GM23338 (cell line): ENCODE results near the gene TRMT2A. TPM values are rescaled to one million over a fixed set of nuclear protein-coding genes. Genes with fewer than 3 reads are reported as not detected.

Source experiments
- ATAC-seq: fragments of 200-7000 bp; cut with Tn5 transposase; 3 replicates; pipeline ENCODE4 v1.9.1; 2020
- DNase-seq: peaks from one replicate; pipeline ENCODE4 v3.0.0-alpha.2; 2015; ENCODE audit warnings: low spot score
- H2AFZ ChIP-seq: fragments of 200-600 bp; sonication (generic); 2 replicates; pipeline ENCODE4 v1.8.0; 2016; ENCODE audit warnings: antibody characterized with exemption, mild to moderate bottlenecking, moderate library complexity
- H3F3A ChIP-seq: fragments of 200-600 bp; sonication (generic); replicated peaks from 2 replicates; pipeline ENCODE4 v1.8.0; 2017; ENCODE audit warnings: antibody characterized with exemption, mixed run types, low read depth
- H3K27ac ChIP-seq: fragments of 200-600 bp; sonication (generic); 2 replicates; pipeline ENCODE4 v1.6.1; 2016; ENCODE audit warnings: low read depth
- H3K27me3 ChIP-seq: fragments of 200-600 bp; sonication (generic); 2 replicates; pipeline ENCODE4 v1.8.0; 2016; ENCODE audit warnings: mild to moderate bottlenecking, mixed run types, moderate library complexity; ENCODE audit not compliant: insufficient read depth
- H3K36me3 ChIP-seq: fragments of 200-600 bp; sonication (generic); 2 replicates; pipeline ENCODE4 v1.8.0; 2016; ENCODE audit warnings: mild to moderate bottlenecking; ENCODE audit not compliant: insufficient read depth
- H3K4me1 ChIP-seq: fragments of 200-600 bp; sonication (generic); 2 replicates; pipeline ENCODE4 v1.8.0; 2016; ENCODE audit warnings: mild to moderate bottlenecking, moderate library complexity; ENCODE audit not compliant: insufficient read depth
- H3K4me2 ChIP-seq: fragments of 200-600 bp; sonication (generic); 2 replicates; pipeline ENCODE4 v1.7.1; 2017; ENCODE audit warnings: mixed run types
- H3K4me3 ChIP-seq: fragments of 200-600 bp; sonication (generic); 2 replicates; pipeline ENCODE4 v1.6.1; 2016; ENCODE audit warnings: mixed run types
- H3K79me2 ChIP-seq: fragments of 200-600 bp; sonication (generic); replicated peaks from 2 replicates; pipeline ENCODE4 v1.8.0; 2017; ENCODE audit warnings: mild to moderate bottlenecking; ENCODE audit not compliant: insufficient read depth
- H3K9me2 ChIP-seq: fragments of 200-600 bp; sonication (generic); 2 replicates; pipeline ENCODE4 v1.8.0; 2017; ENCODE audit not compliant: insufficient read depth
- H4K20me1 ChIP-seq: fragments of 200-600 bp; sonication (generic); replicated peaks from 2 replicates; pipeline ENCODE4 v1.8.0; 2017; ENCODE audit warnings: mild to moderate bottlenecking; ENCODE audit not compliant: insufficient read depth
- H3K27ac Mint-ChIP-seq: 2 replicates; pipeline ENCODE4 v1.8.0; 2020; ENCODE audit warnings: inconsistent platforms, mild to moderate bottlenecking, moderate library complexity, mixed read lengths
- H3K27me3 Mint-ChIP-seq: 3 replicates; pipeline ENCODE4 v1.8.0; 2022; ENCODE audit warnings: low read depth, mild to moderate bottlenecking, moderate library complexity, mixed read lengths, inconsistent platforms; ENCODE audit not compliant: insufficient read depth, poor library complexity
- H3K36me3 Mint-ChIP-seq: 3 replicates; pipeline ENCODE4 v1.8.0; 2021; ENCODE audit warnings: low read depth, mild to moderate bottlenecking, inconsistent platforms, moderate library complexity, mixed read lengths
- H3K4me1 Mint-ChIP-seq: 3 replicates; pipeline ENCODE4 v1.8.0; 2020; ENCODE audit warnings: mild to moderate bottlenecking, inconsistent platforms, mixed read lengths
- H3K4me3 Mint-ChIP-seq: 3 replicates; pipeline ENCODE4 v1.8.0; 2021; ENCODE audit warnings: moderate library complexity, mild to moderate bottlenecking, inconsistent platforms, mixed read lengths
- H3K9me3 Mint-ChIP-seq: 3 replicates; pipeline ENCODE4 v1.8.0; 2020; ENCODE audit warnings: moderate library complexity, mild to moderate bottlenecking, inconsistent platforms, mixed read lengths
- CREB1 ChIP-seq: fragments of 250-450 bp; sonication (Bioruptor Pico); IDR thresholded peaks from 2 replicates; pipeline ENCODE4 v1.5.0; 2020; ENCODE audit warnings: low read depth, mild to moderate bottlenecking, moderate library complexity
- EZH2 ChIP-seq: fragments of 200-600 bp; sonication (generic); IDR thresholded peaks from one replicate; pipeline ENCODE4 v1.8.0; 2017; ENCODE audit warnings: antibody characterized with exemption, mild to moderate bottlenecking, low read depth; ENCODE audit not compliant: unreplicated experiment
- EZH2phosphoT487 ChIP-seq: fragments of 200-600 bp; sonication (generic); IDR thresholded peaks from one replicate; pipeline ENCODE4 v1.8.1; 2018; ENCODE audit warnings: antibody characterized with exemption; ENCODE audit not compliant: unreplicated experiment
- JUNB ChIP-seq: IDR thresholded peaks from one replicate; pipeline ENCODE4 v1.6.1; 2016; ENCODE audit warnings: antibody characterized with exemption; ENCODE audit not compliant: unreplicated experiment
- NANOG ChIP-seq: IDR thresholded peaks from 2 replicates; pipeline ENCODE4 v1.6.1; 2016; ENCODE audit warnings: antibody characterized with exemption, borderline replicate concordance
- POLR2AphosphoS5 ChIP-seq: IDR thresholded peaks from 2 replicates; pipeline ENCODE4 v1.6.1; 2016; ENCODE audit warnings: antibody characterized with exemption, low read depth
- STAT1 ChIP-seq: IDR thresholded peaks from one replicate; pipeline ENCODE4 v1.6.1; 2016; ENCODE audit warnings: antibody characterized with exemption; ENCODE audit not compliant: unreplicated experiment
- ZNF114 ChIP-seq: fragments of 250-450 bp; sonication (Bioruptor Pico); IDR thresholded peaks from 2 replicates; pipeline ENCODE4 v1.5.0; 2020; ENCODE audit warnings: mild to moderate bottlenecking, moderate library complexity
- ZNF331 ChIP-seq: fragments of 250-450 bp; sonication (Bioruptor Pico); IDR thresholded peaks from 2 replicates; pipeline ENCODE4 v1.5.0; 2020; ENCODE audit warnings: low read depth, mild to moderate bottlenecking, moderate library complexity
- polyA plus RNA-seq: library from polyadenylated mRNA; unstranded; fragments of >200 nt; fragmentation: Nextera tagmentation; extraction: Ambion mirVana; gene quantifications from 2 replicates; pipeline ENCODE4 v1.2.1, GENCODE V29; 2016
- total RNA-seq: library from RNA; depleted of rRNA; stranded (reverse); fragments of >200 nt; shearing (Covaris generic); gene quantifications from 2 replicates; pipeline ENCODE4 v1.2.3, GENCODE V29; 2014
- TF ChIP-seq, protein P1 (sequence below): IDR thresholded peaks from 2 replicates; pipeline ENCODE4 v1.6.1; 2016; ENCODE audit warnings: antibody characterized with exemption
- TF ChIP-seq, protein P2 (sequence below), 2 experiments: fragments of 200-600 bp in 1 of 2; sonication (generic) in 1 of 2; conservative IDR thresholded peaks; 2 replicates each; pipeline versions ENCODE4 v1.5.1 to v1.6.1; 2016 to 2017; ENCODE audit warnings: antibody characterized with exemption in 2 of 2, low read depth in 2 of 2, mild to moderate bottlenecking in 2 of 2, moderate library complexity in 1 of 2
- TF ChIP-seq, protein P3 (sequence below): fragments of 250-450 bp; sonication (Bioruptor Pico); IDR thresholded peaks from 2 replicates; pipeline ENCODE4 v1.5.0; 2020; ENCODE audit warnings: mild to moderate bottlenecking, moderate library complexity

TRMT2A gene
- total and polyA plus RNA-seq, 2 experiments from 2014 or later: 41.3 to 61.3 TPM

- peaks cover 17% of the 10 kb centered on the region for H3K27me3 Mint-ChIP-seq
- H3K27ac Mint-ChIP-seq: no peak overlapping the region
- ATAC-seq: no peak
- no peak overlapping the region for H3K4me3 ChIP-seq
- peaks cover 2% of the 10 kb centered on the region; the same call in 1 of the 3 replicates for H3K4me1 Mint-ChIP-seq
- H3K27ac ChIP-seq: no peak overlapping the region
- H3K9me2 ChIP-seq: no peaks in the 10 kb centered on the region
- H3K9me3 Mint-ChIP-seq: no peaks in the 10 kb centered on the region
- H3K4me3 Mint-ChIP-seq: no peak overlapping the region
- H3K36me3 Mint-ChIP-seq: peaks cover 38% of the 10 kb centered on the region
- TF ChIP-seq ZNF114 (CRISPR knock-in tag) (no peak), CREB1 (CRISPR knock-in tag) (no peak), POLR2AphosphoS5 (no peak), ZNF331 (CRISPR knock-in tag) (no peak), JUNB (no peak), NANOG (no peak), EZH2 (no peak), EZH2phosphoT487 (no peak), STAT1 (no peak)
- TF ChIP-seq, protein P1, sequence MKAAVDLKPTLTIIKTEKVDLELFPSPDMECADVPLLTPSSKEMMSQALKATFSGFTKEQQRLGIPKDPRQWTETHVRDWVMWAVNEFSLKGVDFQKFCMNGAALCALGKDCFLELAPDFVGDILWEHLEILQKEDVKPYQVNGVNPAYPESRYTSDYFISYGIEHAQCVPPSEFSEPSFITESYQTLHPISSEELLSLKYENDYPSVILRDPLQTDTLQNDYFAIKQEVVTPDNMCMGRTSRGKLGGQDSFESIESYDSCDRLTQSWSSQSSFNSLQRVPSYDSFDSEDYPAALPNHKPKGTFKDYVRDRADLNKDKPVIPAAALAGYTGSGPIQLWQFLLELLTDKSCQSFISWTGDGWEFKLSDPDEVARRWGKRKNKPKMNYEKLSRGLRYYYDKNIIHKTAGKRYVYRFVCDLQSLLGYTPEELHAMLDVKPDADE: no peak
- TF ChIP-seq, protein P2, sequence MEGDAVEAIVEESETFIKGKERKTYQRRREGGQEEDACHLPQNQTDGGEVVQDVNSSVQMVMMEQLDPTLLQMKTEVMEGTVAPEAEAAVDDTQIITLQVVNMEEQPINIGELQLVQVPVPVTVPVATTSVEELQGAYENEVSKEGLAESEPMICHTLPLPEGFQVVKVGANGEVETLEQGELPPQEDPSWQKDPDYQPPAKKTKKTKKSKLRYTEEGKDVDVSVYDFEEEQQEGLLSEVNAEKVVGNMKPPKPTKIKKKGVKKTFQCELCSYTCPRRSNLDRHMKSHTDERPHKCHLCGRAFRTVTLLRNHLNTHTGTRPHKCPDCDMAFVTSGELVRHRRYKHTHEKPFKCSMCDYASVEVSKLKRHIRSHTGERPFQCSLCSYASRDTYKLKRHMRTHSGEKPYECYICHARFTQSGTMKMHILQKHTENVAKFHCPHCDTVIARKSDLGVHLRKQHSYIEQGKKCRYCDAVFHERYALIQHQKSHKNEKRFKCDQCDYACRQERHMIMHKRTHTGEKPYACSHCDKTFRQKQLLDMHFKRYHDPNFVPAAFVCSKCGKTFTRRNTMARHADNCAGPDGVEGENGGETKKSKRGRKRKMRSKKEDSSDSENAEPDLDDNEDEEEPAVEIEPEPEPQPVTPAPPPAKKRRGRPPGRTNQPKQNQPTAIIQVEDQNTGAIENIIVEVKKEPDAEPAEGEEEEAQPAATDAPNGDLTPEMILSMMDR (conservative IDR thresholded peaks at IDR 0.05; ENCODE audit: low read depth in 2 of 2): no peak
- TF ChIP-seq, protein P3, sequence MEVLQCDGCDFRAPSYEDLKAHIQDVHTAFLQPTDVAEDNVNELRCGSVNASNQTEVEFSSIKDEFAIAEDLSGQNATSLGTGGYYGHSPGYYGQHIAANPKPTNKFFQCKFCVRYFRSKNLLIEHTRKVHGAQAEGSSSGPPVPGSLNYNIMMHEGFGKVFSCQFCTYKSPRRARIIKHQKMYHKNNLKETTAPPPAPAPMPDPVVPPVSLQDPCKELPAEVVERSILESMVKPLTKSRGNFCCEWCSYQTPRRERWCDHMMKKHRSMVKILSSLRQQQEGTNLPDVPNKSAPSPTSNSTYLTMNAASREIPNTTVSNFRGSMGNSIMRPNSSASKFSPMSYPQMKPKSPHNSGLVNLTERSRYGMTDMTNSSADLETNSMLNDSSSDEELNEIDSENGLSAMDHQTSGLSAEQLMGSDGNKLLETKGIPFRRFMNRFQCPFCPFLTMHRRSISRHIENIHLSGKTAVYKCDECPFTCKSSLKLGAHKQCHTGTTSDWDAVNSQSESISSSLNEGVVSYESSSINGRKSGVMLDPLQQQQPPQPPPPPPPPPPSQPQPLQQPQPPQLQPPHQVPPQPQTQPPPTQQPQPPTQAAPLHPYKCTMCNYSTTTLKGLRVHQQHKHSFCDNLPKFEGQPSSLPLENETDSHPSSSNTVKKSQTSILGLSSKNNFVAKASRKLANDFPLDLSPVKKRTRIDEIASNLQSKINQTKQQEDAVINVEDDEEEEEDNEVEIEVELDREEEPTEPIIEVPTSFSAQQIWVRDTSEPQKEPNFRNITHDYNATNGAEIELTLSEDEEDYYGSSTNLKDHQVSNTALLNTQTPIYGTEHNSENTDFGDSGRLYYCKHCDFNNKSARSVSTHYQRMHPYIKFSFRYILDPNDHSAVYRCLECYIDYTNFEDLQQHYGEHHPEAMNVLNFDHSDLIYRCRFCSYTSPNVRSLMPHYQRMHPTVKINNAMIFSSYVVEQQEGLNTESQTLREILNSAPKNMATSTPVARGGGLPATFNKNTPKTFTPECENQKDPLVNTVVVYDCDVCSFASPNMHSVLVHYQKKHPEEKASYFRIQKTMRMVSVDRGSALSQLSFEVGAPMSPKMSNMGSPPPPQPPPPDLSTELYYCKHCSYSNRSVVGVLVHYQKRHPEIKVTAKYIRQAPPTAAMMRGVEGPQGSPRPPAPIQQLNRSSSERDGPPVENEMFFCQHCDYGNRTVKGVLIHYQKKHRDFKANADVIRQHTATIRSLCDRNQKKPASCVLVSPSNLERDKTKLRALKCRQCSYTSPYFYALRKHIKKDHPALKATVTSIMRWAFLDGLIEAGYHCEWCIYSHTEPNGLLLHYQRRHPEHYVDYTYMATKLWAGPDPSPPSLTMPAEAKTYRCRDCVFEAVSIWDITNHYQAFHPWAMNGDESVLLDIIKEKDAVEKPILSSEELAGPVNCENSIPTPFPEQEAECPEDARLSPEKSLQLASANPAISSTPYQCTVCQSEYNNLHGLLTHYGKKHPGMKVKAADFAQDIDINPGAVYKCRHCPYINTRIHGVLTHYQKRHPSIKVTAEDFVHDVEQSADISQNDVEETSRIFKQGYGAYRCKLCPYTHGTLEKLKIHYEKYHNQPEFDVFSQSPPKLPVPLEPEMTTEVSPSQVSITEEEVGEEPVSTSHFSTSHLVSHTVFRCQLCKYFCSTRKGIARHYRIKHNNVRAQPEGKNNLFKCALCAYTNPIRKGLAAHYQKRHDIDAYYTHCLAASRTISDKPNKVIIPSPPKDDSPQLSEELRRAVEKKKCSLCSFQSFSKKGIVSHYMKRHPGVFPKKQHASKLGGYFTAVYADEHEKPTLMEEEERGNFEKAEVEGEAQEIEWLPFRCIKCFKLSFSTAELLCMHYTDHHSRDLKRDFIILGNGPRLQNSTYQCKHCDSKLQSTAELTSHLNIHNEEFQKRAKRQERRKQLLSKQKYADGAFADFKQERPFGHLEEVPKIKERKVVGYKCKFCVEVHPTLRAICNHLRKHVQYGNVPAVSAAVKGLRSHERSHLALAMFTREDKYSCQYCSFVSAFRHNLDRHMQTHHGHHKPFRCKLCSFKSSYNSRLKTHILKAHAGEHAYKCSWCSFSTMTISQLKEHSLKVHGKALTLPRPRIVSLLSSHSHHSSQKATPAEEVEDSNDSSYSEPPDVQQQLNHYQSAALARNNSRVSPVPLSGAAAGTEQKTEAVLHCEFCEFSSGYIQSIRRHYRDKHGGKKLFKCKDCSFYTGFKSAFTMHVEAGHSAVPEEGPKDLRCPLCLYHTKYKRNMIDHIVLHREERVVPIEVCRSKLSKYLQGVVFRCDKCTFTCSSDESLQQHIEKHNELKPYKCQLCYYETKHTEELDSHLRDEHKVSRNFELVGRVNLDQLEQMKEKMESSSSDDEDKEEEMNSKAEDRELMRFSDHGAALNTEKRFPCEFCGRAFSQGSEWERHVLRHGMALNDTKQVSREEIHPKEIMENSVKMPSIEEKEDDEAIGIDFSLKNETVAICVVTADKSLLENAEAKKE: no peak
- peaks cover 13% of the 10 kb centered on the region; the same call in 1 of the 2 replicates for H3K36me3 ChIP-seq
- no peak overlapping the region for H2AFZ ChIP-seq
- H3K4me1 ChIP-seq: no peaks in the 10 kb centered on the region; the same call in 1 of the 2 replicates
- H3F3A ChIP-seq: peaks cover 44% of the 10 kb centered on the region
- no peak overlapping the region for H3K4me2 ChIP-seq
- no peaks in the 10 kb centered on the region for H3K27me3 ChIP-seq
- H4K20me1 ChIP-seq: peaks cover 8% of the 10 kb centered on the region
- peaks cover 17% of the 10 kb centered on the region for H3K79me2 ChIP-seq
- DNase-seq: no peak
Measured at GRCh38 chr22:20129747-20130014, 12.7 kb upstream of the TRMT2A start.
